Natural killer cell (primary cell): ENCODE measurements around the gene CARMIL1. TPM values are rescaled to one million over a fixed set of nuclear protein-coding genes. Genes with fewer than 3 reads are reported as not detected.

Experiments
- ATAC-seq, 3 donors: fragments of 150-1000 bp in 2 of 3; fragments of 200-7000 bp in 1 of 3; cut with Tn5 transposase; 1 replicate in 1 of 3; 2 replicates in 2 of 3; pipeline ENCODE4 v1.10.0; 2021; ENCODE audit warnings: mild to moderate bottlenecking in 2 of 3, moderate library complexity in 2 of 3
- DNase-seq, 2 donors: peaks; one replicate each; pipeline versions ENCODE4 v3.0.0 to v3.0.0-alpha.2; 2013 to 2021; ENCODE audit warnings: mixed read lengths in 1 of 2
- H3K27ac ChIP-seq: one replicate; pipeline ENCODE4 v1.5.1; 2013; ENCODE audit warnings: mild to moderate bottlenecking, low read length
- H3K27me3 ChIP-seq: one replicate; pipeline ENCODE4 v1.6.1; 2013; ENCODE audit warnings: low read length; ENCODE audit not compliant: control insufficient read depth, insufficient read depth
- H3K36me3 ChIP-seq: one replicate; pipeline ENCODE4 v1.6.1; 2013; ENCODE audit warnings: low read length; ENCODE audit not compliant: control insufficient read depth, insufficient read depth
- H3K4me1 ChIP-seq: one replicate; pipeline ENCODE4 v1.6.1; 2013; ENCODE audit warnings: low read length; ENCODE audit not compliant: control insufficient read depth, insufficient read depth
- H3K4me3 ChIP-seq: one replicate; pipeline ENCODE4 v1.5.1; 2013; ENCODE audit warnings: low read length
- H3K9me3 ChIP-seq: one replicate; pipeline ENCODE4 v1.6.1; 2013; ENCODE audit warnings: low read length; ENCODE audit not compliant: control insufficient read depth, insufficient read depth
- H3K27ac Mint-ChIP-seq, 2 donors: one replicate each; pipeline ENCODE4 v1.8.0; 2022; ENCODE audit warnings: mild to moderate bottlenecking in 2 of 2, mixed read lengths in 2 of 2, moderate library complexity in 1 of 2
- H3K27me3 Mint-ChIP-seq, 2 donors: one replicate each; pipeline ENCODE4 v1.8.0; 2022; ENCODE audit warnings: low read depth in 2 of 2, mixed read lengths in 2 of 2
- H3K36me3 Mint-ChIP-seq: one replicate; pipeline ENCODE4 v1.8.0; 2022; ENCODE audit warnings: mixed read lengths
- H3K4me1 Mint-ChIP-seq, 2 donors: one replicate each; pipeline ENCODE4 v1.8.0; 2022; ENCODE audit warnings: mixed read lengths in 2 of 2
- H3K4me3 Mint-ChIP-seq: one replicate; pipeline ENCODE4 v1.8.0; 2022; ENCODE audit warnings: mild to moderate bottlenecking, moderate library complexity, mixed read lengths
- H3K9me3 Mint-ChIP-seq, 2 donors: one replicate each; pipeline ENCODE4 v1.8.0; 2022; ENCODE audit warnings: mixed read lengths in 2 of 2
- WGBS: methylation state at CpG from one replicate; pipeline ENCODE4 v1.1.7; 2013; ENCODE audit warnings: missing lambda C conversion rate; ENCODE audit not compliant: insufficient coverage; 5-methylcytosine and 5-hydroxymethylcytosine counted together
- intact Hi-C: fragments of 100-400 bp; cut with micrococcal nuclease; formaldehyde crosslinking; loops from one replicate; pipeline ENCODE4 v1.14.2; 2022
- total RNA-seq, 4 donors: library from RNA; stranded (reverse); fragments of 120-200 nt in 1 of 4; gene quantifications; one replicate each; pipeline versions ENCODE4 v1.2.3 to v1.2.4, GENCODE V29; 2013 to 2022
- TF ChIP-seq, protein P1 (sequence below): fragments of 200-600 bp; IDR thresholded peaks from one replicate; pipeline ENCODE4 v1.8.0; 2022; ENCODE audit warnings: antibody characterized with exemption

Gene CARMIL1
- total RNA-seq, 3 donors from 2014 or later (not counting 1 experiment from before 2014, with no cell fraction given), result 0.25 to 1.1 (median 0.35) TPM

GRCh38 chr6:25233226-25233625, 45.9 kb upstream of the CARMIL1 start:
- DNase-seq (no peak), ATAC-seq (no peak)
- H3K27ac ChIP-seq, result no peak overlapping the region
- Mint-ChIP-seq H3K4me1 (peaks cover 0 to 5% of the 10 kb centered on the region in 2 donors), H3K27ac (no peak overlapping the region), H3K36me3 (no peaks in the 10 kb centered on the region), H3K9me3 (no peaks in the 10 kb centered on the region), H3K27me3 (peaks cover 0 to 14% of the 10 kb centered on the region in 2 donors), H3K4me3 (no peak overlapping the region)
- no peaks in the 10 kb centered on the region for H3K27me3 ChIP-seq
- intact Hi-C loops, result no loop called here
- 80% methylated on average over 1 of the region's 1 CpG for WGBS
- no peaks in the 10 kb centered on the region for H3K36me3 ChIP-seq
- no peaks in the 10 kb centered on the region for H3K4me1 ChIP-seq
- TF ChIP-seq, protein P1, sequence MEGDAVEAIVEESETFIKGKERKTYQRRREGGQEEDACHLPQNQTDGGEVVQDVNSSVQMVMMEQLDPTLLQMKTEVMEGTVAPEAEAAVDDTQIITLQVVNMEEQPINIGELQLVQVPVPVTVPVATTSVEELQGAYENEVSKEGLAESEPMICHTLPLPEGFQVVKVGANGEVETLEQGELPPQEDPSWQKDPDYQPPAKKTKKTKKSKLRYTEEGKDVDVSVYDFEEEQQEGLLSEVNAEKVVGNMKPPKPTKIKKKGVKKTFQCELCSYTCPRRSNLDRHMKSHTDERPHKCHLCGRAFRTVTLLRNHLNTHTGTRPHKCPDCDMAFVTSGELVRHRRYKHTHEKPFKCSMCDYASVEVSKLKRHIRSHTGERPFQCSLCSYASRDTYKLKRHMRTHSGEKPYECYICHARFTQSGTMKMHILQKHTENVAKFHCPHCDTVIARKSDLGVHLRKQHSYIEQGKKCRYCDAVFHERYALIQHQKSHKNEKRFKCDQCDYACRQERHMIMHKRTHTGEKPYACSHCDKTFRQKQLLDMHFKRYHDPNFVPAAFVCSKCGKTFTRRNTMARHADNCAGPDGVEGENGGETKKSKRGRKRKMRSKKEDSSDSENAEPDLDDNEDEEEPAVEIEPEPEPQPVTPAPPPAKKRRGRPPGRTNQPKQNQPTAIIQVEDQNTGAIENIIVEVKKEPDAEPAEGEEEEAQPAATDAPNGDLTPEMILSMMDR, result no peak
- no peaks in the 10 kb centered on the region for H3K9me3 ChIP-seq
- H3K4me3 ChIP-seq, result no peak overlapping the region

DNA sequence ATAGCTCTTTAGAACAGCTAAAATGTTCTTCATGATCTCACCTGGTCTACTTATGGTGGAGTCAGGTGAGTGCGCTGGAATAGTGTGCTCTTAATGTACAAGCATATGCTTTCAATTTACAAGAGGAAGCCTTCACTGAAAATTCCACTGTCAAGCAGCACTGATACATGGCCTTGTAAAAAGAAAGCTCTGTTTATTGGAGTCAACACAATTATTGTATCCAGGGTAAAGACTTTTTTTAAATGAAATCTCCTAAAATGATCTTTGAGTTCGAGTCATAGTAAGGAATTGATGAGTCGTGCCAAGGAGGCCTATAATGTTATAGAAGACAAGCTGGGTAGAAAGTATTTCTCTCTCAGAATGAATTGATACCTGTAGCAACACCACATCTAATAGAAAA, 41.6 kb upstream of the CARMIL1 start:
- ATAC-seq, result no peak

DNA sequence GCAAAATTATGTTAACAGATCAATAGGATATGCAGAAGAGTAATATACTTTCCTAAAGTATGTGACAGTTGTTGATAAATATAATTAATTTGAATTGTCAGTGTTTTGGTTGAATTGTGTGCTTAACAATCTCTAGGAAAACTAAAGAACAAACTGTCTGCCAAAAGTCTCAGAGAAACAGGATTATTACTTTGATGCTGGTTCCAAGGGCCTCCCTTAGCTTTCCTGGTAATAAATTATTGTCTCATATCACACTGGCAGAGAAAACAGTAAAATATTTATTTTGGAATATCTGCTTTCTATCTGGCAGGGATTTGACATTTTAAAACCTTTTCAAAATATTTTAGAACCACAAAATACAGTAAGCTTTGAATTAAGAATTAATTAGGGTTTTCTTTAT, 40.1 kb upstream of the CARMIL1 start:
- H3K27me3 Mint-ChIP-seq, result peaks cover 0 to 14% of the 10 kb centered on the region in 2 donors
- Histone ChIP-seq H3K4me3 (no peak overlapping the region), H3K4me1 (no peaks in the 10 kb centered on the region), H3K27ac (no peak overlapping the region), H3K36me3 (no peaks in the 10 kb centered on the region), H3K27me3 (no peaks in the 10 kb centered on the region), H3K9me3 (no peaks in the 10 kb centered on the region)
- ATAC-seq, result no peak
- intact Hi-C loops, result no loop called here
- TF ChIP-seq, protein P1, result no peak
- no peak for DNase-seq
- H3K9me3 Mint-ChIP-seq, result no peaks in the 10 kb centered on the region
- no peak overlapping the region for H3K4me3 Mint-ChIP-seq
- peaks cover 0 to 5% of the 10 kb centered on the region in 2 donors for H3K4me1 Mint-ChIP-seq
- H3K36me3 Mint-ChIP-seq, result no peaks in the 10 kb centered on the region
- no peak overlapping the region for H3K27ac Mint-ChIP-seq

More for the DNA sequence above, 41.6 kb upstream of the CARMIL1 start:
- H3K4me3 Mint-ChIP-seq, result no peak overlapping the region
- Histone ChIP-seq H3K4me3 (no peak overlapping the region), H3K27me3 (no peaks in the 10 kb centered on the region), H3K27ac (no peak overlapping the region), H3K36me3 (no peaks in the 10 kb centered on the region), H3K4me1 (no peaks in the 10 kb centered on the region), H3K9me3 (no peaks in the 10 kb centered on the region)
- peaks cover 0 to 14% of the 10 kb centered on the region in 2 donors for H3K27me3 Mint-ChIP-seq
- H3K27ac Mint-ChIP-seq, result no peak overlapping the region
- WGBS, result 96% methylated on average over 3 of the region's 3 CpGs
- intact Hi-C loops, result no loop called here
- no peaks in the 10 kb centered on the region for H3K9me3 Mint-ChIP-seq
- DNase-seq, result no peak
- TF ChIP-seq, protein P1, result no peak
- H3K36me3 Mint-ChIP-seq, result no peaks in the 10 kb centered on the region
- peaks cover 0 to 5% of the 10 kb centered on the region in 2 donors for H3K4me1 Mint-ChIP-seq

DNA sequence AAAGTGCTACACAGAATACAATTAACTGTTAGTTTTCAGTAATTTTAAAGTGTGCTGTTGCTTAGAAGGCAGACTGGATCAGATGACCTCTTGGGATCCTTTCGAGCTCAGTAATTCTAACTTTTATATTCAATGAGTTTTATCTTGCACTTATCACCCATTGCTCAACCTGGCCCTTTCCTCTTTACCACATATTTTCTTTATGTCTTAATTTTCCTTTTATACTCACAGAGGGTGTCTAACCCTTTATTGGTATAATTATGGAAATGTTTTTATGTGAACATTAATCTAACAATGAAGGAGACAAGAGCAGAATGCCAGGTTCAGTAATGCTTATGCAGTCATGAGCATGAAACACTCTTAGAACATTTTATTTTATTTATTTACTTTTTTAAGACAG, 39.7 kb upstream of the CARMIL1 start:
- DNase-seq (no peak), ATAC-seq (no peak)
- H3K4me3 Mint-ChIP-seq, result no peak overlapping the region
- intact Hi-C loops, result no loop called here
- H3K9me3 ChIP-seq, result no peaks in the 10 kb centered on the region
- TF ChIP-seq, protein P1, result no peak
- no peaks in the 10 kb centered on the region for H3K36me3 ChIP-seq
- H3K27me3 ChIP-seq, result no peaks in the 10 kb centered on the region
- no peak overlapping the region for H3K27ac ChIP-seq
- H3K36me3 Mint-ChIP-seq, result no peaks in the 10 kb centered on the region
- 71% methylated on average over 1 of the region's 1 CpG for WGBS
- no peaks in the 10 kb centered on the region for H3K9me3 Mint-ChIP-seq
- peaks cover 2 to 17% of the 10 kb centered on the region in 2 donors for H3K27me3 Mint-ChIP-seq
- H3K4me3 ChIP-seq, result no peak overlapping the region
- no peak overlapping the region for H3K27ac Mint-ChIP-seq
- H3K4me1 ChIP-seq, result no peaks in the 10 kb centered on the region
- peaks cover 0 to 5% of the 10 kb centered on the region in 2 donors for H3K4me1 Mint-ChIP-seq
